ENCODE results near the gene UBAP1L.
"Not testable (repeated sequence)": the region's sequence is repeated elsewhere in the genome, so short reads cannot be mapped to it uniquely, and the experiment has no call there.

UBAP1L gene

DNA sequence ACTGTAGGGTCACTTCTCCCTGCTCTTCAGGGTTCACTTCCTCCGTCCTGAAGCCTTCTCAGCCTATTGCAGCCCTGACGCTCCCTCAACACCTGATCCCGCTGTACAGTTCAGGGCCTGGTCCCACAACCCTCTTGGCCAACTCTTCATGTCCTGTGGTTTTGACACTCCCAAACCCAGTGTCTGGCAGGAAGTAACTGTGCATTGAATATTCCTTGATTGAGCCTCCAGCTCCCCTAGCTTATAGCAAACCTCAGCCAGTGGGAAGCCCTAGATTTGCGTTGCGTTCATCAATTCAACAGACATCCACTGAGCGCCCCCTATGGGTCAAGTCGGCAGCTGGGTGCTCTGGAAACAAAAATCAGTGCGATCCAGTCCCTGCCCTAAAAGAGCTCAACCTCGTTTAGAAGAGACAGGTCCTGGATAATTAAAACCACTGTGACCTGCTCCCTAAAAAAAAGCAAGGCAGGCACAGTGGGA lies 13.5 kb downstream of the UBAP1L start:
- no peak for DNase-seq (ENCODE audit: low read depth, low spot score)
- no peak overlapping the region for H3K27ac ChIP-seq

- no peak for DNase-seq (ENCODE audit: low read depth, low spot score)
- no peak overlapping the region for H3K27ac ChIP-seq
Observed at GRCh38 chr15:65100442-65100841, 14.6 kb downstream of the UBAP1L start.

DNA sequence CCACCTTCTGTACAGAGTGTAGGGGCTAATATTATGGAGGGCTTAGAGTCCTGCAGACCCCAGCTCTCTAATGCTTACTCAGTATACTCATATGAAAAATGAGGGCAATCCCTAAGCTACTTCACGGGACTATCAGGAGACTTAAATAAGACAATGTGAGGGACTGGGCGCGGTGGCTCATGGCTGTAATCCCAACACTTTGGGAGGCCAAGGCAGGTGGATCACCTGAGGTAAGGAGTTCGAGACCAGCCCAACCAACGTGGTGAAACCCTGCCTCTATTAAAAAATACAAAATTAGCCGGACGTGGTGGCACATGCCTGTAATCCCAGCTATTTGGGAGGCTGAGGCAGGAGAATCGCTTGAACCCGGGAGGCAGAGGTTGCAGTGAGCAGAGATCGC lies 15.2 kb downstream of the UBAP1L start:
- DNase-seq (ENCODE audit: low read depth, low spot score); H3K27ac ChIP-seq: not testable (repeated sequence)

DNA sequence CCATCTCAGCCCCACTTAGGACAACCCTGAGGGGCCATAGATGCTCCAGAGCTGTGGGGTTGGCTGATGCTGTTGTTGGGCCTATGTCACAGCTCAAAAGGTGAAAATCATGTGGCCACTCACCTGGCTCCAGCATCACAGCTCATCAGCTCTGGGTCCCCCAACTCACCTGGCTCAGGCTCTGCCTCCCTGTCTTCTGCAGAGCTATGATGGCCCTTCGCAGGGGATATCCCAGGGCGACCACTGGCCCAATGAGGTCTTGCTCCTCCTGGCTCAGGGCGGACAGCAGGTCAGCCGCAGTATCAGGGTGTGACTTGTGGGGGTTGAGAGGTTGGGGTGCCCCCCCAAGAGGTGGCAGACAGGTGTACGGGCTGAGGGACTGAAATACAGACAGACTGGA lies 15.7 kb downstream of the UBAP1L start:
- DNase-seq (ENCODE audit: low read depth, low spot score) = no peak
- no peak overlapping the region for H3K27ac ChIP-seq

GRCh38 chr15:65097651-65098263 lies 17.2 kb downstream of the UBAP1L start:
- no peak overlapping the region for H3K27ac ChIP-seq
- no peak for DNase-seq (ENCODE audit: low read depth, low spot score)

DNA sequence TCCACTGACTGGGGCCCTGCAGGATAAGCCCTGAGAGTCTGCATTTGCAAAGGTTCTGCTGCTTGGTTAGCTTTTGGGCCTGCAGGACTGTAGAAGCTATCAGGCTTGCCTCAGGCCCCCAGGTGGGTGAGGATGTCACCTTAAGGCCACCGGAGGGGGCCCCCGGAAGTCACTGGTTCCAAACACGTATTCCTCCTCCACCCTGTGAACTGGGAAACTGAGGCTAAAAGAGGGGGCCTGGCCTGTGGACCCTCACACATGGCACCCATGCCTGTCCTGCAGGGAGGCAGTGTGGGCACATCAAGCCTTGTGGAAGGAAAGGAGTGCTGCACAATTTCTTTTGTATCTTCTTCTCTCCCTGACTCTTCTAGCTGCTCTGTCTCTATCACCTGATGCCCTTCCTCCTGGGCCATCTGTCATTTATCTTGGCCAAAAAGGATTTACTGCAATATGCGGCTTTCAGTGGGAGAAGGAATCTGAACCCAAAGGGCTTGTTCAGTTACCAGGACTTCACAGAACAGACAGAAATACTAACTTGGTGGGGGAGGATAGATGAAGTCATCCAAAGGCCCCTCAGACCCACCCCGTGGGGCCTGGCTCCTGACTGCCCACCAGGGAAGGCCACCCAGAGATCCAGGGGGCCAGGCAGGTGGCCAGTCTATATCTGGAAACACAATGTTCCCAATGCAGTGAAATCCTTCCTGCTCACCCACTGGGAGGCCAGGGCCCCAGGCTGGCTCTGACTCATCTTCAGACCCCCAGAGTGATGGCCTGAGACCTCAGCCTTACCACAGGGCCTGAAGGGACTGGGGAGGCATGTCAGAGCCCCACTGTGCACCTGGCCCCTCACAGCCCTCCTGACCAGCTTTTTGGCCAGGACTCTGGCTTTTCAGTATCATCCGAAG lies 18.3 kb downstream of the UBAP1L start:
- H3K27ac ChIP-seq = no peak overlapping the region
- no peak for DNase-seq (ENCODE audit: low read depth, low spot score)

DNA sequence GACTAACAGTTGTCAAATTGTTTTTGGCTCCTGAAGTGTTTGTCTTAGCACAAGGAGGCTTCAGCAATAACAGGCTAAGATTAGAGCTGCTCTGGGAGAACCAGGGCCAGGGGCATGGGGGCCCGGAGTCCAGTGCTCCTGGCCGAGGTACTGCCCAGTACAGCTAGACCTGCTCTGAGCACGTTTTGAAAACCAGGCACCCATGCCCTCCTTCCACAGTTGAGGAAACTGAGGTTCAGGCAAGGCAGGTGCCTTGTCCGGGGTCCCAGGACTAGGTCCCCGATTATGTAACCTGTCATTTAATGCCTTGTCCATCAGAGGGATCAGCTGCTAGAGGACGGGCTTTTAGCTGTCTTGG lies 19.3 kb downstream of the UBAP1L start:
- DNase-seq (ENCODE audit: low read depth, low spot score) = no peak
- no peak overlapping the region for H3K27ac ChIP-seq

DNA sequence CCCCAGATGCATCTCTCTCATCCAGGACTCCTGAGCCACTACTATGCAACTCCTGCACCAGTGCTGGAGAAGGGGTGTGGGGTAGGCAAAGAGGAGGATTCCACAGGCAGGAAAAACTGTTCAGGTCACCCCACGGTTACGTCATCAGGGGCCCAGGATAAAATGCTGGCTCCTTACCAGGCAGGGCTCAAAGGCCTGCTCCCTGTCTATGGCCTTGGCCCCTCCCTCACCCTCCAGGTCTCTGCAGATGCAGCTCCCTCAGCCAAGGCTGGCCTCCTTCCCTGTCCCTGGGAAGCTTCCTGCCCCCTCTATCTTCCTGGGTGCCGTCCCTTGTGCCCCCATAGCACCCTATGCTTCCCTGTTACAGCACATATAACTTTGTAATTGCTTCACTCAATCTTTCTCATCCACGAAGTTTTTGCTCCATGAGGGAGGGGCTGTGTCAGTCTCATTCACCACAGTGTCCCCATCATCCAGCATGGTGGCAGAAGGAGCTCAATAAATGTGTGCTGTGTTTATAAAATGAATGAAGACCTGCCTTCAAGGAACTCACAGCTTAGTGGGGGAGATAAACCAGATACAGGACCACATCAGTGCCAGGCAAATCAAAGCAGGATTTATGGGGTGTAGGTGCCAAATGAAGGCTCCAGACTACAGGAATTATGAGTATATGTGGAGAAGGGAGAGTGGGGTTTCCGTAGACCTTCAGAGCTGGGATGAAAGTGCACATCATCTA lies 19.8 kb downstream of the UBAP1L start:
- no peak overlapping the region for H3K27ac ChIP-seq
- no peak for DNase-seq (ENCODE audit: low read depth, low spot score)

DNA sequence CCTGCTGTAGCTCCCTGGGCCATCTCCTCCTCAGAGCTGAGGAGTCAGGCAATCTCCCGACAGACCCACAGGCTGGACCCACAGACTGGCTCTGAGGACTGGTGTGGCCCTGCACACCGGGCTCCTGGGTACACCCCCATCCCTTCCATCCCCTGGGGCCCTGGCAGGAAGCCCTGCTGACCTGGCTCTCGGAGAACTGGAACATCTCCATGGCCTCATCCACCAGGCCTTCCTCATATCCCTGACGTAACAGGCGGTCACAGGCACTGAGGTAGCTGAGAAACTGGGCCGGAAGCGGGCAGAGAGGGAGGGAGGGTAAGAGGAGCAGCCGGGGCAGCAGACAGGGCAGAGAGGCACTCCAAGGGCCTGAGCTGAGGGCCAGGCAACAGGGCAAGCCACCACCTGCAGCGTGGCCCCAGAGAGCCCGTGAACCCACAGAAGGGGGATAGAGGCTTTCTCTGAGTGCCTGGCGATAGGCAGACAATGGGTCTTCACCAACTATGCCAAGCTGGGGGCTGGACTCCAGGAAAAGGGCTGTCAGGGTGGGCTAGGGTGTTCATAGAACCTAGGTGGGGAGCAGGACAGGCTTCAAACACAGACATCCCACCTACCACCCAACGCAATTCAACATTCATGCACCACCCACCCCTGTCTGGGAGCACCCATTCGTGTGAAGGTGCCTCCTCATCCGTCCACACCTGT lies 20.6 kb downstream of the UBAP1L start:
- no peak overlapping the region for H3K27ac ChIP-seq
- no peak for DNase-seq (ENCODE audit: low read depth, low spot score)

DNA sequence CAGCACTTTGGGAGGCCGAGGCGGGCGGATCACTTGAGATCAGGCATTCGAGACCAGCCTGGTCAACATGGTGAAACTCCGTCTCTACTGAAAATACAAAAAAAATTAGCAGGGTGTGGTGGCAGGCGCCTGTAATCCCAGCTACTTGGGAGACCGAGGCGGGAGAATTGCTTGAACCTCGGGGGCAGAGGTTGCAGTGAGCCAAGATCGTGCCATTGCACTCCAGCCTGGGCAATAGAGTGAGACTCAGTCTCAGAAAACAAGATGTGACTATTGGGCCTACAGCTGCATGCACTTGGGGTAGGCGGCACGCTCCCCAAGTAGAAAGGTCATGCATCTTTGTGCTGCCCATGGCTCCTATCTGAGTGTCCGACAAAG lies 21.2 kb downstream of the UBAP1L start:
- H3K27ac ChIP-seq; DNase-seq (ENCODE audit: low read depth, low spot score): not testable (repeated sequence)

GRCh38 chr15:65092911-65093792 lies 21.8 kb downstream of the UBAP1L start:
- H3K27ac ChIP-seq = no peak overlapping the region
- DNase-seq (ENCODE audit: low read depth, low spot score) = no peak

GRCh38 chr15:65091946-65092770 lies 22.8 kb downstream of the UBAP1L start:
- H3K27ac ChIP-seq = no peak overlapping the region
- no peak for DNase-seq (ENCODE audit: low read depth, low spot score)

- no peak for DNase-seq (ENCODE audit: low read depth, low spot score)
- H3K27ac ChIP-seq = no peak overlapping the region
Observed at GRCh38 chr15:65089206-65089824, 25.7 kb downstream of the UBAP1L start.

DNA sequence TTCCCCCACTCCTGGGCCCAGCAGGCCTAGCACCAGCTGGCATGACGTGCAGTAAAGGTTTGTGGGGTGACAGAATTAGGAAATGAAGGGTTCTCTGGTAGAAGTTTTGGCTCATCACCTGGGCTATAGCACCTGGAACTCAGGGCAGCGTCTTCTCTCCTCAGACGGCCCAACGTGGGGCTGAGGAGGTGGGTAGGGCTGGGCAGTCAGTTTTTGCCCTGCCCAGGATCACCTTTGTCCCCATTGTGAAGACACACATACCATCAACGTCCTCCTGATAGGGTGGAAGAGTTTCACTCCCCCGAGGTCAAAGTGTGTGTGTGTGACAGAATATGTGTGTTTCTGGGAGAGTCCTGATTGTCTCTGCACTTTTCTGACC lies 26.4 kb downstream of the UBAP1L start:
- no peak for DNase-seq (ENCODE audit: low read depth, low spot score)
- H3K27ac ChIP-seq = no peak overlapping the region

DNA sequence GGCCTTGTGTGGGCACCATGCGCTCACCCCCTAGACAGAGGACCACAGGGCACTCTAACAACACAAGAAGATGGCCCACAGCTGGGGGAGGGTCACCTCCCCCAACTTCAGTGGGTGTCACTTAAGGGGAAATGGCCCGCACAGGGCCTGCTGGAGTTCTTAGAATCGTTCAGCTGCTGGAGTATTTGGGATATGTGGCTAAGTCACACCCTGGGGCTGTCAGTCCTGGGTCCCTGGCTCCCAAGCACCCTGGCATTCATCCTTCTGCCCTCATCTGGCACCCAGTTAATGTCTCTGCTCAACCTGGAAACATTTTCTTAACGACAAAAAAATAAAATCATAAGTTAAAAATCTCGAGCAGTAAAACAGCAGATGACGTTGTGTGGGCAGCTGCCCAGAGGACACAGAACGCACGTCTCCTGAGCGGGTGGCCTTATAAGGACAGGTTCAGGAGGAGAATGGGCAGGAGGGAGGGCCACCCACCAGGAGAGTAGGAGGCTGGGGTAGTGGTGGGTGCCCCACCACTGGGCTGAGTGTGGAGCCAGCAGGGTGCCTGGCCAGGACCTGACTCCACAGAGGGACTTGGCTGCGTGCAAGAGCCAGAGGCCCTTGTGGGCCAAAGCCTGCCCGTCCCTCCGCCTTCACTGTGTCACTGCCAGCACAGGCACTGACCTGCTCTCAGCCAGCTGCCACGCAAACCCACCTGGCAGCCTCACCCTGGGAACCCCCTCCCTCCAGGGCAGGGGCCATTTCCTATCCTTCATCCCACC lies 26.9 kb downstream of the UBAP1L start:
- DNase-seq (ENCODE audit: low read depth, low spot score) = no peak
- no peak overlapping the region for H3K27ac ChIP-seq

- no peak overlapping the region for H3K27ac ChIP-seq
- no peak for DNase-seq (ENCODE audit: low read depth, low spot score)
Observed at GRCh38 chr15:65087411-65087810, 27.6 kb downstream of the UBAP1L start.

DNA sequence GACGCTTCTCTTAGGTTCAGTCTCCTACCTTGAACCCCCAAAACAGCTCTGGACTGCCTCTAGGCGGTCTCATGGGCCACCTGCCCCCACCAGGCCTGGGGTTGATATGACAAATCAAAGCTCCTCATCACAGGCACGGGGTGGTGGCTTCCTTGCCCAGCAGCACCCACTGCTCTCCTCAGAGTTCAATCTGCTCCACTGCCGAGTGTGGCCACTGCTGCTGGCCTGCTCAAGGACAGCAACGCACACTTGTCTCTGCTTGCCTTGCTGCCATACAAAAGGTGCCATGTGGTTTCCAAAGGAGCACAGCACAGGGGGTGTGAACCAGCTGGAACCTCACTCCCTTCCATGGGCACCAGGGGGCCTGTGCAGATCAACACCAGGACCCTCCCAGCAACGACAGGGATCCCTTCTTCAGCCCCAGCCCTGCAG lies 28.3 kb downstream of the UBAP1L start:
- H3K27ac ChIP-seq = no peak overlapping the region
- DNase-seq (ENCODE audit: low read depth, low spot score) = no peak

Measured in epithelial cell of prostate (primary cell).